Retinal pigment epithelial cell (primary cell): Measurements from ENCODE around the gene IGFBP7.

Experiments used
- DNase-seq: peaks from one replicate; pipeline ENCODE4 v3.0.0-alpha.2; 2010; ENCODE audit warnings: low read depth
- H3K4me3 ChIP-seq: 2 replicates; pipeline ENCODE4 v1.5.1; 2011; ENCODE audit warnings: mild to moderate bottlenecking, low read length, control low read depth, moderate library complexity
- CTCF ChIP-seq: conservative IDR thresholded peaks from 2 replicates; pipeline ENCODE4 v1.5.1; 2011; ENCODE audit warnings: low read depth, low read length, control low read depth, inconsistent platforms

Gene IGFBP7

GRCh38 chr4:57097711-57098110 is 12.5 kb downstream of the IGFBP7 start:
- no peak for TF ChIP-seq CTCF
- DNase-seq = no peak
- H3K4me3 ChIP-seq = no peak overlapping the region

- no peak for DNase-seq
- H3K4me3 ChIP-seq = no peak overlapping the region
- TF ChIP-seq CTCF = no peak
Measured at GRCh38 chr4:57095956-57096355, 14.2 kb downstream of the IGFBP7 start.

GRCh38 chr4:57095245-57095644 is 14.9 kb downstream of the IGFBP7 start:
- no peak for TF ChIP-seq CTCF
- DNase-seq = no peak
- H3K4me3 ChIP-seq = no peak overlapping the region

- H3K4me3 ChIP-seq = no peak overlapping the region
- no peak for TF ChIP-seq CTCF
- DNase-seq = no peak
Measured at GRCh38 chr4:57094832-57095223, 15.4 kb downstream of the IGFBP7 start.

GRCh38 chr4:57093845-57094831 is 16.0 kb downstream of the IGFBP7 start:
- TF ChIP-seq CTCF = no peak
- DNase-seq = no peak

GRCh38 chr4:57091657-57092162 is 18.5 kb downstream of the IGFBP7 start:
- no peak for TF ChIP-seq CTCF
- no peak overlapping the region for H3K4me3 ChIP-seq
- DNase-seq = no peak

More at GRCh38 chr4:57093845-57094831, 16.0 kb downstream of the IGFBP7 start:
- H3K4me3 ChIP-seq = no peak overlapping the region

GRCh38 chr4:57090079-57090478 is 20.1 kb downstream of the IGFBP7 start:
- H3K4me3 ChIP-seq = no peak overlapping the region
- DNase-seq = no peak
- TF ChIP-seq CTCF = no peak
